BJ (cell line): Measurements from ENCODE around the gene KCNG2. TPM values are rescaled to one million over a fixed set of nuclear protein-coding genes. Genes with fewer than 3 reads are reported as not detected.

Experiments
- CTCF ChIA-PET: fragments of 350-600 bp; formaldehyde crosslinking; extraction: SDS; loops from one replicate; lab custom pipeline; 2021; ENCODE audit warnings: antibody characterized with exemption, inconsistent platforms; lab: Yijun Ruan, JAX
- POLR2A ChIA-PET: fragments of 300-600 bp; sonication (Branson Sonifier 250); formaldehyde crosslinking; extraction: SDS; loops from one replicate; lab custom pipeline; 2021; ENCODE audit warnings: antibody characterized with exemption; lab: Charles Lee
- DNase-seq: peaks from one replicate; pipeline ENCODE4 v3.0.0-alpha.2; 2011; ENCODE audit warnings: low read depth
- H3K27me3 ChIP-seq: 2 replicates; pipeline ENCODE4 v1.6.0; 2011; ENCODE audit warnings: low read length; ENCODE audit not compliant: control insufficient read depth, insufficient read depth
- H3K36me3 ChIP-seq: 2 replicates; pipeline ENCODE4 v1.5.1; 2011; ENCODE audit warnings: low read length; ENCODE audit not compliant: control insufficient read depth, insufficient read depth
- H3K4me3 ChIP-seq: 2 replicates; pipeline ENCODE4 v1.5.1; 2011; ENCODE audit warnings: low read depth, mild to moderate bottlenecking, control low read depth, low read length
- CTCF ChIP-seq: IDR thresholded peaks from 2 replicates; pipeline ENCODE4 v1.5.1; 2011; ENCODE audit warnings: low read depth, mild to moderate bottlenecking, control low read depth, inconsistent platforms, low read length, moderate library complexity; ENCODE audit not compliant: insufficient read depth
- polyA plus RNA-seq: library from polyadenylated mRNA; depleted of rRNA; stranded (reverse); fragments of >200 nt; gene quantifications from 2 replicates; pipeline ENCODE4 v1.2.3, GENCODE V29; 2011

KCNG2 gene
- polyA plus RNA-seq, 1 experiment = not detected

- POLR2A ChIA-PET = no interaction called here
- Histone ChIP-seq H3K4me3 (no peak overlapping the region), H3K36me3 (no peaks in the 10 kb centered on the region), H3K27me3 (peaks cover 7% of the 10 kb centered on the region; the same call in 1 of the 2 replicates)
- no peak for TF ChIP-seq CTCF
- CTCF ChIA-PET = no interaction called here
- no peak for DNase-seq
Observed at GRCh38 chr18:79764131-79764530, 33.6 kb upstream of the KCNG2 start.

GRCh38 chr18:79765491-79766245 is 32.1 kb upstream of the KCNG2 start:
- Histone ChIP-seq H3K27me3 (peaks cover 7% of the 10 kb centered on the region; the same call in 1 of the 2 replicates), H3K36me3 (no peaks in the 10 kb centered on the region), H3K4me3 (no peak overlapping the region)
- TF ChIP-seq CTCF = no peak
- ChIA-PET CTCF (interaction anchor here (0.9 kb wide), 1 partner anchor 18 kb away, joined by 3 read pairs; no protein-coding TSS in a partner anchor), POLR2A (interaction anchor here (0.5 kb wide), 1 partner anchor 23 kb away, joined by 13 read pairs; no protein-coding TSS in a partner anchor)
- DNase-seq = peak; percentile 3

GRCh38 chr18:79766308-79766707 is 31.4 kb upstream of the KCNG2 start:
- no peaks in the 10 kb centered on the region for H3K36me3 ChIP-seq
- POLR2A ChIA-PET = no interaction called here
- no peak for TF ChIP-seq CTCF
- CTCF ChIA-PET = interaction anchor here (0.9 to 1.8 kb wide), 2 partner anchors 17 to 25 kb away, joined by 3 to 4 read pairs; no protein-coding TSS in a partner anchor
- H3K27me3 ChIP-seq = peaks cover 7% of the 10 kb centered on the region; the same call in 1 of the 2 replicates
- H3K4me3 ChIP-seq = no peak overlapping the region
- no peak for DNase-seq

- POLR2A ChIA-PET = no interaction called here
- Histone ChIP-seq H3K27me3 (peaks cover 7% of the 10 kb centered on the region; the same call in 1 of the 2 replicates), H3K4me3 (no peak overlapping the region), H3K36me3 (no peaks in the 10 kb centered on the region)
- no peak for TF ChIP-seq CTCF
- CTCF ChIA-PET = interaction anchor here (1.0 kb wide), 1 partner anchor 8 kb away, joined by 3 read pairs; no protein-coding TSS in a partner anchor
- DNase-seq = no peak
Observed at GRCh38 chr18:79768745-79769144, 29.0 kb upstream of the KCNG2 start.

- no peak for TF ChIP-seq CTCF
- CTCF ChIA-PET = no interaction called here
- H3K4me3 ChIP-seq = no peak overlapping the region
- no peak for DNase-seq
- 0 out of 2 replicates have a peak, but pooled peaks cover 6% of the 10 kb centered on the region for H3K27me3 ChIP-seq
- no peaks in the 10 kb centered on the region for H3K36me3 ChIP-seq
- POLR2A ChIA-PET = no interaction called here
Observed at GRCh38 chr18:79769698-79770500, 27.8 kb upstream of the KCNG2 start.
